GM23338 (cell line): ENCODE results near the gene TAGLN3. TPM values are rescaled to one million over a fixed set of nuclear protein-coding genes. Genes with fewer than 3 reads are reported as not detected.

Source experiments
- ATAC-seq: fragments of 200-7000 bp; cut with Tn5 transposase; 3 replicates; pipeline ENCODE4 v1.9.1; 2020
- DNase-seq: peaks from one replicate; pipeline ENCODE4 v3.0.0-alpha.2; 2015; ENCODE audit warnings: low spot score
- H2AFZ ChIP-seq: fragments of 200-600 bp; sonication (generic); 2 replicates; pipeline ENCODE4 v1.8.0; 2016; ENCODE audit warnings: antibody characterized with exemption, mild to moderate bottlenecking, moderate library complexity
- H3F3A ChIP-seq: fragments of 200-600 bp; sonication (generic); replicated peaks from 2 replicates; pipeline ENCODE4 v1.8.0; 2017; ENCODE audit warnings: antibody characterized with exemption, mixed run types, low read depth
- H3K27ac ChIP-seq: fragments of 200-600 bp; sonication (generic); 2 replicates; pipeline ENCODE4 v1.6.1; 2016; ENCODE audit warnings: low read depth
- H3K27me3 ChIP-seq: fragments of 200-600 bp; sonication (generic); 2 replicates; pipeline ENCODE4 v1.8.0; 2016; ENCODE audit warnings: mild to moderate bottlenecking, mixed run types, moderate library complexity; ENCODE audit not compliant: insufficient read depth
- H3K36me3 ChIP-seq: fragments of 200-600 bp; sonication (generic); 2 replicates; pipeline ENCODE4 v1.8.0; 2016; ENCODE audit warnings: mild to moderate bottlenecking; ENCODE audit not compliant: insufficient read depth
- H3K4me1 ChIP-seq: fragments of 200-600 bp; sonication (generic); 2 replicates; pipeline ENCODE4 v1.8.0; 2016; ENCODE audit warnings: mild to moderate bottlenecking, moderate library complexity; ENCODE audit not compliant: insufficient read depth
- H3K4me2 ChIP-seq: fragments of 200-600 bp; sonication (generic); 2 replicates; pipeline ENCODE4 v1.7.1; 2017; ENCODE audit warnings: mixed run types
- H3K4me3 ChIP-seq: fragments of 200-600 bp; sonication (generic); 2 replicates; pipeline ENCODE4 v1.6.1; 2016; ENCODE audit warnings: mixed run types
- H3K79me2 ChIP-seq: fragments of 200-600 bp; sonication (generic); replicated peaks from 2 replicates; pipeline ENCODE4 v1.8.0; 2017; ENCODE audit warnings: mild to moderate bottlenecking; ENCODE audit not compliant: insufficient read depth
- H3K9me2 ChIP-seq: fragments of 200-600 bp; sonication (generic); 2 replicates; pipeline ENCODE4 v1.8.0; 2017; ENCODE audit not compliant: insufficient read depth
- H4K20me1 ChIP-seq: fragments of 200-600 bp; sonication (generic); replicated peaks from 2 replicates; pipeline ENCODE4 v1.8.0; 2017; ENCODE audit warnings: mild to moderate bottlenecking; ENCODE audit not compliant: insufficient read depth
- H3K27ac Mint-ChIP-seq: 2 replicates; pipeline ENCODE4 v1.8.0; 2020; ENCODE audit warnings: inconsistent platforms, mild to moderate bottlenecking, moderate library complexity, mixed read lengths
- H3K27me3 Mint-ChIP-seq: 3 replicates; pipeline ENCODE4 v1.8.0; 2022; ENCODE audit warnings: low read depth, mild to moderate bottlenecking, moderate library complexity, mixed read lengths, inconsistent platforms; ENCODE audit not compliant: insufficient read depth, poor library complexity
- H3K36me3 Mint-ChIP-seq: 3 replicates; pipeline ENCODE4 v1.8.0; 2021; ENCODE audit warnings: low read depth, mild to moderate bottlenecking, inconsistent platforms, moderate library complexity, mixed read lengths
- H3K4me1 Mint-ChIP-seq: 3 replicates; pipeline ENCODE4 v1.8.0; 2020; ENCODE audit warnings: mild to moderate bottlenecking, inconsistent platforms, mixed read lengths
- H3K4me3 Mint-ChIP-seq: 3 replicates; pipeline ENCODE4 v1.8.0; 2021; ENCODE audit warnings: moderate library complexity, mild to moderate bottlenecking, inconsistent platforms, mixed read lengths
- H3K9me3 Mint-ChIP-seq: 3 replicates; pipeline ENCODE4 v1.8.0; 2020; ENCODE audit warnings: moderate library complexity, mild to moderate bottlenecking, inconsistent platforms, mixed read lengths
- CREB1 ChIP-seq: fragments of 250-450 bp; sonication (Bioruptor Pico); IDR thresholded peaks from 2 replicates; pipeline ENCODE4 v1.5.0; 2020; ENCODE audit warnings: low read depth, mild to moderate bottlenecking, moderate library complexity
- ETS1 ChIP-seq: IDR thresholded peaks from 2 replicates; pipeline ENCODE4 v1.6.1; 2016; ENCODE audit warnings: antibody characterized with exemption
- NANOG ChIP-seq: IDR thresholded peaks from 2 replicates; pipeline ENCODE4 v1.6.1; 2016; ENCODE audit warnings: antibody characterized with exemption, borderline replicate concordance
- REST ChIP-seq: IDR thresholded peaks from one replicate; pipeline ENCODE4 v1.6.1; 2018; ENCODE audit warnings: antibody characterized with exemption; ENCODE audit not compliant: unreplicated experiment
- ZNF331 ChIP-seq: fragments of 250-450 bp; sonication (Bioruptor Pico); IDR thresholded peaks from 2 replicates; pipeline ENCODE4 v1.5.0; 2020; ENCODE audit warnings: low read depth, mild to moderate bottlenecking, moderate library complexity
- ZNF462 ChIP-seq: fragments of 250-450 bp; sonication (Bioruptor Pico); IDR thresholded peaks from 2 replicates; pipeline ENCODE4 v1.5.0; 2020; ENCODE audit warnings: mild to moderate bottlenecking, moderate library complexity
- polyA plus RNA-seq: library from polyadenylated mRNA; unstranded; fragments of >200 nt; fragmentation: Nextera tagmentation; extraction: Ambion mirVana; gene quantifications from 2 replicates; pipeline ENCODE4 v1.2.1, GENCODE V29; 2016
- total RNA-seq: library from RNA; depleted of rRNA; stranded (reverse); fragments of >200 nt; shearing (Covaris generic); gene quantifications from 2 replicates; pipeline ENCODE4 v1.2.3, GENCODE V29; 2014

TAGLN3 gene
- total and polyA plus RNA-seq, 2 experiments from 2014 or later: 6.8 to 12.6 TPM

GRCh38 chr3:112020674-112021085, 22.0 kb downstream of the TAGLN3 start:
- Histone ChIP-seq H3K9me2 (no peaks in the 10 kb centered on the region), H3K79me2 (no peaks in the 10 kb centered on the region), H3K36me3 (no peaks in the 10 kb centered on the region), H3K4me2 (no peak overlapping the region), H3K4me1 (no peaks in the 10 kb centered on the region), H2AFZ (no peak overlapping the region), H3F3A (no peaks in the 10 kb centered on the region), H3K27ac (no peak overlapping the region), H4K20me1 (no peaks in the 10 kb centered on the region), H3K4me3 (no peak overlapping the region), H3K27me3 (no peaks in the 10 kb centered on the region)
- peaks cover 3% of the 10 kb centered on the region; the same call in 1 of the 3 replicates for H3K36me3 Mint-ChIP-seq
- DNase-seq (no peak), ATAC-seq (no peak)
- H3K4me1 Mint-ChIP-seq: peaks cover 2% of the 10 kb centered on the region; the same call in 2 of the 3 replicates
- H3K27me3 Mint-ChIP-seq: no peaks in the 10 kb centered on the region
- peaks cover 5% of the 10 kb centered on the region for H3K9me3 Mint-ChIP-seq
- no peak overlapping the region for H3K27ac Mint-ChIP-seq
- TF ChIP-seq ZNF462 (no peak), NANOG (no peak), ETS1 (no peak), REST (no peak), ZNF331 (CRISPR knock-in tag) (no peak), CREB1 (CRISPR knock-in tag) (no peak)
- H3K4me3 Mint-ChIP-seq: no peak overlapping the region
